LNCaP clone FGC (cell line): ENCODE measurements around the gene SHC4.
A peak's percentile ranks its signal among the peaks of the same experiment; 100 is the strongest.

Source experiments
- DNase-seq: peaks from one replicate; pipeline ENCODE4 v3.0.0-alpha.2; 2011; ENCODE audit warnings: low read depth
- H3K4me3 ChIP-seq: 2 replicates; pipeline ENCODE4 v1.5.1; 2011; ENCODE audit warnings: mild to moderate bottlenecking, low read depth, low read length, control low read depth
- TF ChIP-seq, protein P1 (sequence below): IDR thresholded peaks from 2 replicates; pipeline ENCODE4 v1.5.1; 2012; ENCODE audit warnings: mild to moderate bottlenecking; ENCODE audit not compliant: control insufficient read depth, insufficient read depth; ENCODE audit errors: extremely low read depth

Gene SHC4

DNA sequence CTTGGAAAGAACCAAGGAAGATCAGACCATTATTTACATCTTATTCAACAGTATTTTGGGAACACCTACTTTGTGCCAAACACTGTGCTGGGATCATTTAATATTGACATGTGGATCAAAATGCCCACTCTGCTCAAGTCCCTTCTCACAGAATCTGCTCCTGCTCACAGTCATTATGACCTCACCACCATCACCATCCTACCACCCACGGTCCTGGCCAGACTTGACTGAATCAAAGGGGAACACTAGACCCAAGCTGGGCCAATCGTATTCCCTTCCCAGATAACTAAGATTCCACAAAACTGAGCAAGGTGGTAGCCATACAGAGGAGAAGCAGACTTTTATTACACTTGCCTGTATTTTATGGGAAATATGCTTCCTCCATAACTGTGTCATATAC, 149.4 kb downstream of the SHC4 start:
- H3K4me3 ChIP-seq = no peak overlapping the region
- TF ChIP-seq, protein P1, sequence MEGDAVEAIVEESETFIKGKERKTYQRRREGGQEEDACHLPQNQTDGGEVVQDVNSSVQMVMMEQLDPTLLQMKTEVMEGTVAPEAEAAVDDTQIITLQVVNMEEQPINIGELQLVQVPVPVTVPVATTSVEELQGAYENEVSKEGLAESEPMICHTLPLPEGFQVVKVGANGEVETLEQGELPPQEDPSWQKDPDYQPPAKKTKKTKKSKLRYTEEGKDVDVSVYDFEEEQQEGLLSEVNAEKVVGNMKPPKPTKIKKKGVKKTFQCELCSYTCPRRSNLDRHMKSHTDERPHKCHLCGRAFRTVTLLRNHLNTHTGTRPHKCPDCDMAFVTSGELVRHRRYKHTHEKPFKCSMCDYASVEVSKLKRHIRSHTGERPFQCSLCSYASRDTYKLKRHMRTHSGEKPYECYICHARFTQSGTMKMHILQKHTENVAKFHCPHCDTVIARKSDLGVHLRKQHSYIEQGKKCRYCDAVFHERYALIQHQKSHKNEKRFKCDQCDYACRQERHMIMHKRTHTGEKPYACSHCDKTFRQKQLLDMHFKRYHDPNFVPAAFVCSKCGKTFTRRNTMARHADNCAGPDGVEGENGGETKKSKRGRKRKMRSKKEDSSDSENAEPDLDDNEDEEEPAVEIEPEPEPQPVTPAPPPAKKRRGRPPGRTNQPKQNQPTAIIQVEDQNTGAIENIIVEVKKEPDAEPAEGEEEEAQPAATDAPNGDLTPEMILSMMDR = no peak
- DNase-seq = no peak

DNA sequence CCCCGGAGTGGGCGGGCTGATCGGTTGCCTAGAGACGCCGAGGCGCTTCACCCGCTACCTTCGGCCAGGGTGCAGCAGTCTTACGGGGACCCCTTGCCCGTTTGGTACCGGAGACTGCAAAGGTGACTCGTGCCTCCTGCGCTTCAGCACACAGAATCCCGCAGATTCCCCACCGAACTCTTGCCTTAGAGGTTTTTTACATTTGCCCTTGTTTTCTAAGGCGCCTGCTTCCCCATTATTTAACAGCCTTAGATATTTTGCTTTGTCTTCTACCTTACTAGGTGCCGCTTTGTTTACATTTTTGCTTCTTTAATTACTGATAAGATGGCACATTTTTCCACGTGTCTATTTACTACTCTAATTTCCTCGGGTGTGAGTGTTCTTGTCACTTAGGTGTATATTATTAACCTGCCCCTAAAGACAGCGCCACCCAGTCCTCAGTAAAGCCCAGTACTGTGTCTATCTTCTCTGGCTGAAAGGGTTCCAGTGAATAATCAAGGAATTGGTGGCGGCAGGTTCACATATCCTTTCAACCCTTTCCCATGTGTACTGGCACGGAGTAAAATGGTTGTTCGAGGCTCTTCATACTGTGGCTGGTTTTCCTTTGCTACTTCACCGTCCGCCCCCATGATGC, 152.3 kb downstream of the SHC4 start:
- peak overlapping the region; percentile 84 for H3K4me3 ChIP-seq
- TF ChIP-seq, protein P1 = peak; percentile 33
- DNase-seq = no peak

DNA sequence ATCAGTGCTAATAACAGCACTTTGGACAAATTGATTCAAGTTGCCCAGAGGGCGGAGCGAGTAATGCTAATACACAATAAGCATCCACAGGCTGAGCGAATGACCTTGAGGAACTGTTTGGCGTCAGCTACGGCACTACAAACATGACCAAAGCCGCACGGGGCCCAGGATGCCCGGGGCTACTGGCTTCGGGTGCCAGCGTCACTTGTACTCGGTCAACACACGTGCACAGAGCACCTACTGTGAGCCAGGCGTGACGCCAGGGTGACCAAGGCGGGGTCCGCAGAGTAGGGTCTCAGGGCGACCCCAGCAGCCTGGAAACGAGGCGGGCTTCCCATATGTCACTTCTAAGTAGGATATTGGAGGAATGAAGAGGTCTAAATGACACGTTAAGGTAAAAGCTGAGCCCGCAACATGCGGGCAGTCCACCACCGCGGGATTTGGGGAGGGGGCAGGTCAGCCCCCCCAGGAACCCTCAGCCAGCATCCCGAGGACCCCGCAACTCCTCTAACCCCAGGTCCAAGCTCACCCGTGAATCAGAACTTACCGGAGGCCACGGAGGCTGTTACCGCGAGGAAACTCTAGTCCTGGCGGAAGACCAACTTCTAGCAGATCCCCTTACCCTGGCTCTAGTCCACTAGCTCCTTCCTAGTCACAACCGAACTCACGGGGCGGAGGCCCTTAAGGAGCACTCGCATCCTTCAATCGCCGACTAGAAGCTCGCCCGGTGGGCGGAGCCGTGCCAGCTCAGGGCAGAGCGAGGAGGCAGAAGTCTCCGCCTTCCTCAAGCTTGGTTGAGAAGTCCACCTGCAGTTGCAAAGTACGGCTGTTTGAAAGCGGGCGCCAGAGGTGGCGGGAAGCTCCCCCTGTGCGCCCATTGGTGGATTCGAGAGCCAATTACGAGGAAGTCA, 153.1 kb downstream of the SHC4 start, which contains the start of gene CEP152:
Gene CEP152, minus strand, starts transcription at position 656 of the 911 bp plus-strand sequence. CDS start 5,420 bp downstream, outside the sequence.
- peak within 1 kb of the TSS; percentile 84 for H3K4me3 ChIP-seq
- TF ChIP-seq, protein P1 = no peak
- peak; percentile 100 for DNase-seq

DNA sequence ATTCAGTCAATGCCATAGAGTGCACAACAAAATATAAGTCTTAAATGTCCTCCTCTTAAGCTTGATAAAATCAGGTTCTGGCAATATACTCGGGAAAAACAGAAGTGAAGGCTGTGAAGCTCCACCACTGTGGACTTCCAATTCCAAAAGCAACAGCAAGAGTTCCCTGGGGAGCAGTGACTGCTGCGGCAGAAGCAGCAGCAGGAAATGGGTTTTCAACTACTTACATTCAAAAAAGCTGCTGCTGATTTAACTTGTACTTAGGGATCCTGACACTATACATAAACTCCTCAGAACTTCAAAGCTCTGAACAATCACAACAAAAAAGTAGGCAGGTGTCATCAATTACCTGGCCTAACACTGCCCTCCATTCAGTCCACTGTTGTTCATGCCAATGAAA, 157.6 kb downstream of the SHC4 start:
- no peak overlapping the region for H3K4me3 ChIP-seq
- no peak for DNase-seq
- TF ChIP-seq, protein P1 = no peak

DNA sequence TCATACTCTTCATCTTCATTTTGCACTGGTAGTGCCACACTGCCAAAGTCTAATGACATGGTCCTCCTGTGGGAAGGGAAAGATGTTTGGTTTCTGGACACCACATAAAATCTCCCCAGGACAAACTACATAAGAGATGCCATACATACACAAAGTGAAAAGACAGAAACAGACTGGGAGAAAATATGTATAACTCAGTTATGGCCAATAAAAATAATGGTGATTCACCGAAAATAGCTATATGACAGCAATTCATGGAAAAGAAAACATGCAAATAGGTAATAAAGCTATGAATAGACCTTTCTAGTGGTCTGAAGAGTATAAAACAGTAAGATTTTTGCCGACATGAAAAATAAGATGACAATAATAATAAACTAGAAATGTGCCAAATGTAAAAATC, 158.1 kb downstream of the SHC4 start:
- H3K4me3 ChIP-seq = no peak overlapping the region
- TF ChIP-seq, protein P1 = no peak
- no peak for DNase-seq

DNA sequence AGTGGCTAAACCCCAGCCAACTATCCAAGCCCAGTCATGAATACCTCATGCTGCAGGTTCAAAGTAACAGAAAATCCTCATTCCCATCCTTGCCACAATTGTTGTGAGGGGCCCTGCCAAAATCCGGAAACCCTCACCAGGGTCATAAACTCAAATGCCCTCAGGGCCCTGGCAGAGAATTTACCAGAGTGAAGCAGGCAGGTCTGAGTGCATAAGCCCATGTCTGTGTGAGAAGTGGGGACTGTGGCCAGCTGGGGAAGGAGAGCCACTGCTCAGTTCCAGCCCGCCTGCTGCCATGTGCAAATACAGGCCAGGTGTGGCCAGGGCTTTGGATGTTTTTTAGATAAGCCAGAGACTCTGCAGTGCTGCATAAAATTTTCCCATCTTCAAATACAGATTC, 159.8 kb downstream of the SHC4 start:
- H3K4me3 ChIP-seq = no peak overlapping the region
- no peak for DNase-seq
- TF ChIP-seq, protein P1 = no peak
